G401.6 (cell line): Measurements from ENCODE around the gene VCAN.
A peak's percentile ranks its signal among the peaks of the same experiment; 100 is the strongest.

Source experiments
- FAIRE-seq: peaks from 2 replicates; lab custom pipeline; 2012; peaks lifted over from hg19 to GRCh38; lab: Jason Lieb, UNC

VCAN gene

GRCh38 chr5:83567741-83568140 lies 96.2 kb downstream of the VCAN start:
- FAIRE-seq = no peak

DNA sequence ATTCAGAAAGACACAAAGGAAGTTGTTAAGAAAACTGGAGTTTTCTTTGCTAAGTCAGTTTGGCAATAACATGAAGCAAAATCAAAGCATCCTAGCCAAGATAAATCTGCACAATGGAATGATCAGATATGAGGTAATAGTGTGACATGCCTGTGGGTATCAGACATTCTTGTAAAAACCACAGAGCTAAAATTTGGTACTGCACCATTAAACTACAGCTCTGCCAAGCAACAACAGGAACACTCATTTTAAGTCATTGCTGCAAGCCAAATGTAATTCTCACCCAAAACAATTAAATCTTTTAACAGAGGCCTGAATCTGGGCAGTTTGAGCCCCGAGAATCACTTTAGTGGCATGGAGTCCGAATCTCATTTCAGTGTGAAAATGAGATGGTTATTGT lies 96.6 kb downstream of the VCAN start:
- FAIRE-seq = no peak

- FAIRE-seq = no peak
Observed at GRCh38 chr5:83570916-83571315, 99.4 kb downstream of the VCAN start.

DNA sequence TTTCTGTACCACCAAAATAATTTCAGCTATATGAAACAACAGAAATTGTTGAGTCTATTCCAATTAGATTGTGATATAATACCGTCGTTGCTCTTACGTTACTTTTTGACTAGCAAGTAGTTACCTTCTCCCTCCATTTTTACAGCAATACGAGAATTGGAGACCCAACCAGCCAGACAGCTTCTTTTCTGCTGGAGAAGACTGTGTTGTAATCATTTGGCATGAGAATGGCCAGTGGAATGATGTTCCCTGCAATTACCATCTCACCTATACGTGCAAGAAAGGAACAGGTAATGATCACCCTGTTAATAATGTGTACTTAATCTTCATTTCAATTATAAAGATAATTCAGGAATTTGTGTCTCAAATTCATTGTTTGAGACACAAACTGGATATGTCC lies 100.7 kb downstream of the VCAN start:
- no peak for FAIRE-seq

DNA sequence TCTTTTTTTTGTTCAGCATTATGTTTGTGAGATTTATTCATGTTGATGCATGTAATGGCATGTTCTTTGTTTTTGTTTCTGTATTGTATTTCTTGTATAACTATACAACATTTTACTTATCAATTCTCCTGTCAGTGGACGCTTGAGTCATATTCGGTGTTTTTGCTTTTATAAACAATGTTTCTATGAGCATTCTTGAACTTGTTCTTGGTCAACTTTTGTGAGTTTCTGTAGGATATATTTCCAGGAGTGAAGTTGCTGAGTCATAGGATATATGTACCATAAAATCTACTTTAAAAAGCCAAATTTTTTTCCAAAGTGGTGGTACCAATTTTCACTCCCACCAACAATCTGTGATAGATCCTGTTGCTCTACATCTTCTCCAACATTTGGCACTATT lies 104.8 kb downstream of the VCAN start:
- no peak for FAIRE-seq

DNA sequence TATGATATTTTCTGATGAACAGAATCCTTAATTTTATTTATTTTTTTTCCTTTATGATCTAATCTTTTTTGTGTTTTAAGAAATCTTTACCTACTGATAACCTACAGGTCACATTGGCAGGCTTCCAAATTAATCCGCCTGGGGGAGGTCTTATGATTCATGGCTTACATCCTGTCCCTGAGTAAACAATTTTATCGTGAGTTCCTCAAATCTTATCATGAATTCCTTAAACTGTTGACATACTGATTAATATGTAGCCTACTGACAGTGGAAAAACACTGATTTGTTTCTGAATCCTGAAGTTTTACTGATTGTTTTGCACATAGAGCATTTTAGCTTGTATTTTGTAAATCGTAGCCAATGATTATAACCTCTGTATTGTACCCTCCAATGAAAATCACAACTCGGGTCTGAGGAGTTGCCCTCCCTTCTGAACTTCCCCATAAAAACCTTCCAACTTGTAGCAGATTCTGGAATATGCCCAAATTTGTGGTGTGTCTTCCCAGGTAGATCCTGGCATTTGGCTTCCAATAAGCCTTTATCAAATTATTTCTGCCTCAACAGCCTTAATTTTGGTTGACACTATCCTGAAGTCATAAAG lies 105.6 kb downstream of the VCAN start:
- peak; percentile 56 for FAIRE-seq

GRCh38 chr5:83583859-83584258 lies 112.3 kb downstream of the VCAN start:
- no peak for FAIRE-seq

DNA sequence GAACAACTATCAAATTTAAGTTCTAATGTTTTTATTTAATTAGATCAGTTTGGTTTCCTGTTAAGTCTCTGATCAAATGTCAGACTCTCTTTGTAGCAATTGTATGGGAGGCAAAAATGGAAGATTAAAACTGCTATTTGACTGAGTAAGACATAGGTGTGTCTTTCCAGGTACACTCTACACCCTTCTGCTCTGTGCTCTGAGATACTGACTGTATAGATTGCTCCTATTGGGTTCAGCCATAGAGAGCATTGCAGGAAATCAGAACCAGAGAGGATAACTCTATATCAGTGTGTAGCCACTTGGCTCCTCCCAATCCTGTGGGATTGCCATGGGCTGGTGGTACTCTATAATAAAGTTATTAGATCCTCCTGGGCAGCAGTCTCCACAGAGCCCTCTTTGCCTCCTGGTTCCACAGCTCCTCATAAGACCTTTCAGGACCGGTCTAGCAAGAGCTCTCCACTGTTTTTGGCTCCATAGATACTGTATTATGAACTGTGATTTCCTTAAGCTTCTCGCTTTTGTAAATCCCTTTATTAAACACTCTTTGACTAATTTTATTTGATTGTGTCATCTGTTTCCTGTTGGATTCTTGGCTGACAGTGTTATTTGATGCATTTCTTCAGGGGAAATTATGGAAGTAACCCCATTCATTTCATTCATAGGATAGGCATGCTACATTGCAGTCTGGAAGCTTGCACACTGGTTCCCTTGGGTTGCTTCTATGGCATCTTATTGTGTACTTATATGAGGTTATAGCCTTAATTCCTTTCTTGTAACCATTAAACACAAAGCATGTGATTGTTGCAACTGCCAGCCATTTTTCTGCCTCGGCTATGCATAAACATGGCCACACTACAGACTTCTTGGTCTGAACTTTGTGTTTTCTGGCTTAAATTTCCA lies 115.6 kb downstream of the VCAN start:
- FAIRE-seq = peak; percentile 21

- FAIRE-seq = no peak
Observed at GRCh38 chr5:83589786-83590185, 118.2 kb downstream of the VCAN start.

- FAIRE-seq = no peak
Observed at GRCh38 chr5:83590966-83591365, 119.4 kb downstream of the VCAN start.

DNA sequence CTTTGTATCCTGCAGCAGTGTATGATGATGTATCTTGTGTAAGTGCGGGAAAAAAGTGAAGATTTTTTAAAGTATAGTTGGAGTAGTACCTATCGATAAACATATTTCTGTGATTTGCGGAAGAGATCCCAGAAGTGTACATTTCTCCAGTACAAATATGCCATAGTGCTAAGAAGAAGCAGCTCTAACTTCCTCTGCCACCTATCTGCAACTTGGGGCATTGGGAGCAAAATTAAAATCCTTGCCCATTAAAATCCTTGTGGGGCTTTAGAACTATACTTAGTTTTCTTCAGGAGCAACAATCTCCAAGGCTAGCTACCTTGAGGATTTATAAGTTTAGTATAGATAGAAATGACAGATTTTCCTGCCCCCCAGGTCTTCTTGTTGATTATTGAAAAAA lies 123.7 kb downstream of the VCAN start:
- no peak for FAIRE-seq

DNA sequence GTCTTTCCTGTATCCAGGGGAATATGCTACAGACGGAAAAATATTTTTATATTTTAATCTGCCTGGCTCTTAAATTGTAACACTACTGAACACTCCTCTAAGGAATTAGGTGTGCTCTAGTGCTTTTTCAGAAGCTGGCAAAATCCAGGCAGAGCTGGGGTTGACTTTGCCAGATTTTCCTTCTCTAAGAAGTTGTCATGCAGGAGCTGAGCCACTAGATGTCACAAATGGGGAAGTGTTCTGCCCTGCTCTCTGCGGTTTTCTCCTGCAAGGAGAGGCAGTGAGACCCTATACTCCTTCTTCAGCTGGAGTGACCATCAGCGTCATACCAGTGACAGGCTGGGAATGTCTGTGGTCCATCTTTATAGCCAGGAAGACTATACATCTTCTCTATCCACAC lies 136.6 kb downstream of the VCAN start:
- no peak for FAIRE-seq

- FAIRE-seq = no peak
Observed at GRCh38 chr5:83614841-83615240, 143.3 kb downstream of the VCAN start.

GRCh38 chr5:83628360-83628759 lies 156.8 kb downstream of the VCAN start:
- FAIRE-seq = no peak
